Trophoblast cell (in vitro differentiated cells and primary cell): ENCODE measurements around the gene MACROD2.
A peak's percentile ranks its signal among the peaks of the same experiment; 100 is the strongest.

Source experiments
- DNase-seq, 2 donors: peaks; one replicate each; pipeline ENCODE4 v3.0.0-alpha.2; 2016
- H2AFZ ChIP-seq: 2 replicates; pipeline ENCODE4 v1.6.1; 2013; ENCODE audit warnings: low read length, moderate library complexity, mild to moderate bottlenecking; ENCODE audit not compliant: insufficient read depth, poor library complexity
- H2AK5ac ChIP-seq: 2 replicates; pipeline ENCODE4 v1.6.1; 2013; ENCODE audit warnings: mild to moderate bottlenecking, low read length
- H2BK120ac ChIP-seq: 2 replicates; pipeline ENCODE4 v1.6.1; 2013; ENCODE audit warnings: low read length, mild to moderate bottlenecking, moderate library complexity; ENCODE audit not compliant: insufficient read depth, poor library complexity
- H2BK12ac ChIP-seq: 2 replicates; pipeline ENCODE4 v1.6.1; 2013; ENCODE audit warnings: mild to moderate bottlenecking, low read length, moderate library complexity
- H2BK5ac ChIP-seq: 2 replicates; pipeline ENCODE4 v1.6.1; 2013; ENCODE audit warnings: low read length, low read depth, moderate library complexity, mild to moderate bottlenecking; ENCODE audit not compliant: poor library complexity
- H3K14ac ChIP-seq: 2 replicates; pipeline ENCODE4 v1.6.1; 2013; ENCODE audit warnings: mild to moderate bottlenecking, low read length
- H3K18ac ChIP-seq: 2 replicates; pipeline ENCODE4 v1.6.1; 2013; ENCODE audit warnings: mild to moderate bottlenecking, low read length
- H3K23ac ChIP-seq: 2 replicates; pipeline ENCODE4 v1.6.1; 2013; ENCODE audit warnings: low read length
- H3K27ac ChIP-seq: 2 replicates; pipeline ENCODE4 v1.5.1; 2013; ENCODE audit warnings: low read depth, mild to moderate bottlenecking, inconsistent platforms, low read length, moderate library complexity
- H3K27me3 ChIP-seq: 2 replicates; pipeline ENCODE4 v1.6.1; 2013; ENCODE audit warnings: inconsistent platforms, mild to moderate bottlenecking, low read length, moderate library complexity; ENCODE audit not compliant: insufficient read depth
- H3K36me3 ChIP-seq, 2 experiments: 1 replicate in 1 of 2; 2 replicates in 1 of 2; pipeline ENCODE4 v1.6.1; 2013; ENCODE audit warnings: low read length in 2 of 2, mild to moderate bottlenecking in 2 of 2, moderate library complexity in 1 of 2; ENCODE audit not compliant: insufficient read depth in 2 of 2, control insufficient read depth in 1 of 2
- H3K4ac ChIP-seq: 2 replicates; pipeline ENCODE4 v1.6.1; 2013; ENCODE audit warnings: low read depth, mild to moderate bottlenecking, low read length, moderate library complexity
- H3K4me1 ChIP-seq, 2 experiments: 1 replicate in 1 of 2; 2 replicates in 1 of 2; pipeline ENCODE4 v1.6.1; 2013; ENCODE audit warnings: low read length in 2 of 2, mild to moderate bottlenecking in 2 of 2, moderate library complexity in 1 of 2; ENCODE audit not compliant: insufficient read depth in 2 of 2, control insufficient read depth in 1 of 2
- H3K4me2 ChIP-seq: 2 replicates; pipeline ENCODE4 v1.6.1; 2013; ENCODE audit warnings: inconsistent platforms, mild to moderate bottlenecking, low read length, moderate library complexity
- H3K4me3 ChIP-seq: 2 replicates; pipeline ENCODE4 v1.5.1; 2013; ENCODE audit warnings: mild to moderate bottlenecking, low read depth, low read length, inconsistent platforms
- H3K79me1 ChIP-seq: one replicate; pipeline ENCODE4 v1.6.1; 2013; ENCODE audit warnings: low read length
- H3K79me2 ChIP-seq: 2 replicates; pipeline ENCODE4 v1.6.1; 2013; ENCODE audit warnings: low read length, mild to moderate bottlenecking; ENCODE audit not compliant: control insufficient read depth, insufficient read depth, poor library complexity
- H3K9ac ChIP-seq: 2 replicates; pipeline ENCODE4 v1.6.1; 2013; ENCODE audit warnings: mild to moderate bottlenecking, low read length
- H3K9me3 ChIP-seq: 2 replicates; pipeline ENCODE4 v1.6.1; 2013; ENCODE audit warnings: low read depth, mild to moderate bottlenecking, control low read depth, inconsistent platforms, low read length; ENCODE audit not compliant: insufficient read depth
- H4K12ac ChIP-seq: 2 replicates; pipeline ENCODE4 v1.6.1; 2013; ENCODE audit warnings: low read depth, mild to moderate bottlenecking, low read length, moderate library complexity
- H4K8ac ChIP-seq: 2 replicates; pipeline ENCODE4 v1.6.1; 2013; ENCODE audit warnings: low read depth, mild to moderate bottlenecking, low read length, moderate library complexity
- H4K91ac ChIP-seq: one replicate; pipeline ENCODE4 v1.6.1; 2013; ENCODE audit warnings: low read depth, mild to moderate bottlenecking, low read length, moderate library complexity
- WGBS: extraction: QIAGEN DNeasy Blood & Tissue Kit; methylation state at CpG from one replicate; pipeline ENCODE4 v1.1.7; 2013; ENCODE audit warnings: missing lambda C conversion rate; ENCODE audit not compliant: insufficient read length, insufficient coverage; ENCODE audit errors: extremely low coverage; 5-methylcytosine and 5-hydroxymethylcytosine counted together

Gene MACROD2

DNA sequence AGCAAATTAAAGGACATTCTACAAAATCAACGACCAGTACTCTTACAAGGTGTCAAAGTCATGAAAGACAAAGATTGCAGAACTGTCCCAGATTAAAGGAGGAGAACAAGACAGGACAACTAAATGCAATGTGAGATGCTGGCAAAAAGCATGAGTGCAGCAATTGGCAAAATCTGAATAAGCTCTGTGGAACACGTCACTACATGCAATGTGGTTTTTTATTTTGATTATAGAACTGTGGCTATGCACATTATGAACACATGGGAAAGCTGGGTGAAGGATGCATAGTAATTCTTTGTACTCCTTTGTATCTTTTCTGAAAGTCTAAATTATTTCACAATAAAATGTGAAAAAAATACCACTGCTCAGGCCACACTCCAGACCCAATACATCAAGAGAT is 2068.6 kb downstream of the MACROD2 start:
- Histone ChIP-seq H2BK120ac (no peak overlapping the region), H3K4me2 (no peak overlapping the region), H2BK12ac (no peak overlapping the region), H3K27ac (no peak overlapping the region), H3K14ac (no peak overlapping the region), H3K18ac (no peak overlapping the region), H3K4ac (no peak overlapping the region), H3K79me2 (no peaks in the 10 kb centered on the region), H3K4me1 (no peaks in the 10 kb centered on the region), H3K9me3 (no peaks in the 10 kb centered on the region), H3K79me1 (no peaks in the 10 kb centered on the region), H2BK5ac (no peak overlapping the region), H4K12ac (no peak overlapping the region), H3K27me3 (no peaks in the 10 kb centered on the region), H3K4me3 (no peak overlapping the region), H4K8ac (no peak overlapping the region), H2AFZ (no peak overlapping the region), H2AK5ac (no peak overlapping the region), H3K36me3 (no peaks in the 10 kb centered on the region), H3K9ac (no peak overlapping the region), H3K23ac (no peak overlapping the region), H4K91ac (no peak overlapping the region)
- DNase-seq = no peak
- no CpG with 5 or more reads among the region's 2 CpGs for WGBS

DNA sequence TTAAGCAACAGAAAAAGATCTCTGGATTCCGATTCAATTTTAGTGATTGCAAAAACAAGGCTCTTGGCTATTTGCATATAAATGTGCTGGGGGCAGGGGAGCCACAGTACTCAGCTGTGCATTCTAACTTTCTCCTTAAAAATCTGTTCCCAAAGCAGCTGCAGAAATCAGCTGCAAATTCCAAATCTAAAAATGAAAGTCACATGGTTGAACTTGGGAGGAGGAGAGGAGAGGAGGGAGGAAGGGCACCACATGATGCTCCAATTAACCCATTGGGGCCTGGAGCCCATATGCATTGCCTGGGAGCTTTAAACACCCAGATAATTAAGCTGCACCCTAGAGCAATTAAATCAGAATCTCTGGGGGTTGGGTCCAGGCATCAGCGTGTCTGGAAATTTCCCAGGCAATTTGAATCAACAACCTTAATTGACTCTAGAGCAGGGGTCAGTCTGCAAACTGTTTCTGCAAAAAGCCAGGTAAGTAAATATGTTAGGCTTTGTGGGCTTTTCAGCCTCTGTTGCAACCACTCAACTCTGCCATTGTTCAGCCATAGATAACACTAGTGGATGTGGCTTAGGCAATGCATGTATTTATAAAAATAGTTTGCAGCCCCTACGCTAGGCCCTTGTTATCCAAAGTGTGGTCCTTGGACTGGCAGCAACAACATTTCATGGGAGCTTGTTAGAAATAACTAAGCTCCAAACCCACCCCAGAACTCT is 2069.8 kb downstream of the MACROD2 start:
- no peak for DNase-seq
- Histone ChIP-seq H2AK5ac (no peak overlapping the region), H3K79me1 (no peaks in the 10 kb centered on the region), H3K4me3 (no peak overlapping the region), H3K79me2 (no peaks in the 10 kb centered on the region), H3K4me2 (no peak overlapping the region), H3K18ac (no peak overlapping the region), H2BK12ac (no peak overlapping the region), H3K9ac (no peak overlapping the region), H3K14ac (no peak overlapping the region), H3K4me1 (no peaks in the 10 kb centered on the region), H4K91ac (no peak overlapping the region), H4K8ac (no peak overlapping the region), H2BK120ac (no peak overlapping the region), H3K9me3 (no peaks in the 10 kb centered on the region), H3K4ac (no peak overlapping the region), H3K23ac (no peak overlapping the region), H2AFZ (no peak overlapping the region), H4K12ac (no peak overlapping the region), H3K27me3 (no peaks in the 10 kb centered on the region), H3K27ac (no peak overlapping the region), H2BK5ac (no peak overlapping the region), H3K36me3 (no peaks in the 10 kb centered on the region)
- no CpG with 5 or more reads among the region's 3 CpGs for WGBS

DNA sequence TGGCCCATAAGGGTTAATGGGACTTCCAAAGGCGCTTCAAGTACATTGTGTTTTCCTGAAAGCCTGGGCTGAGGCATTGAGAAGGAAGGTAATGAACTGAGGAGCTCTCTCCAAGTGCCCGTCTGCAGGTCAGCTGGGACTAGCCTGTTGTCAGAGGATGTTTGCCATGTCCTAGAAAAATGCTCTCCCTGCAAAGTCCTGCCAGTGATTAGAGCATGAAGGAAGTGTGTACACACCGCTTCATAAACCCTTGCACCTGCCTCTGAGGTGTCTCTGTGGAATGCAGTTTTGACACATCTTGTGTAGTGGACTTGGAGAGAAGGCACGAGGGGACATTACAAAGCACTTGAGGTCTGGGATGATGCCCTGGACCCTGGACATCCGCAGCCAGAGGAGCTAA is 2071.3 kb downstream of the MACROD2 start:
- no peak overlapping the region for H2BK12ac ChIP-seq
- no peak overlapping the region for H2BK120ac ChIP-seq
- H3K4me2 ChIP-seq = no peak overlapping the region
- no peak overlapping the region for H3K23ac ChIP-seq
- no peak overlapping the region for H3K9ac ChIP-seq
- H3K79me1 ChIP-seq = no peaks in the 10 kb centered on the region
- no peak overlapping the region for H3K18ac ChIP-seq
- peak in 1 of 2 donors; percentile 66 for DNase-seq
- no peak overlapping the region for H2AFZ ChIP-seq
- H3K27ac ChIP-seq = no peak overlapping the region
- no peaks in the 10 kb centered on the region for H3K79me2 ChIP-seq
- H3K9me3 ChIP-seq = no peaks in the 10 kb centered on the region
- H3K14ac ChIP-seq = no peak overlapping the region
- no peaks in the 10 kb centered on the region for H3K4me1 ChIP-seq
- no CpG with 5 or more reads among the region's 5 CpGs for WGBS
- H4K12ac ChIP-seq = no peak overlapping the region
- no peak overlapping the region for H3K4me3 ChIP-seq
- no peaks in the 10 kb centered on the region for H3K27me3 ChIP-seq
- no peak overlapping the region for H4K91ac ChIP-seq
- H3K36me3 ChIP-seq = no peaks in the 10 kb centered on the region
- no peak overlapping the region for H2BK5ac ChIP-seq
- no peak overlapping the region for H4K8ac ChIP-seq
- no peak overlapping the region for H3K4ac ChIP-seq
- no peak overlapping the region for H2AK5ac ChIP-seq

DNA sequence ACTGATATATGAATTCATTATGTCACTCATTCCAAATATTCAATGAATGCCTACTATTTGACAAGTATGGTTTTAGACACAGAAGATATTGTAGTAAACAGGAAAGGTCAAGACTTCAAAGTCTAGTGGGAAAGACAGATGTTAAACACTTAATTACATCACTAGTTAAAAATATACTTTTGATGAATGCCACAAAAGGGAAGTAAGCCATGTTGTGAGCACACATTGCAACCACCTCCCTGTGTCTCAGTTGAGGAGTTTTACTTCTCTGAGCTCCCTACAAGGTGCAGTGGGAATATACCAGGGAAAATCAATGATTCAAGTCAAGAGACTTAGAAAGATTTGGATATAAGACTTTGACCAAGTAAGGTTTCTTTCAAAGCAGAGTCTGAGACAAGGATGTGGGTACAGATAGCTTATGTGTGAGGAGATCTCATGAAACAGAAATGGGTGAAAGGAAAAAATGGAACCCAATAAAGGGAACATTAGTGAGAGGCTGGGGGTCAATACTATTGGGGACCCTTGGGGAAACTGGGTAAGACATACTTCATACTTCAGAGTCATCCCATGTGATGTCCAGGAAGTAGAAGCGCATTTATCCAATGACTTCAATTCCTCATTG is 2074.2 kb downstream of the MACROD2 start:
- no peak overlapping the region for H2AFZ ChIP-seq
- H2AK5ac ChIP-seq = no peak overlapping the region
- no peak for DNase-seq
- no peak overlapping the region for H2BK12ac ChIP-seq
- H3K27me3 ChIP-seq = no peaks in the 10 kb centered on the region
- H4K91ac ChIP-seq = no peak overlapping the region
- H3K9ac ChIP-seq = no peak overlapping the region
- no peak overlapping the region for H2BK120ac ChIP-seq
- H3K4me1 ChIP-seq = no peaks in the 10 kb centered on the region
- H3K79me1 ChIP-seq = no peaks in the 10 kb centered on the region
- H3K14ac ChIP-seq = no peak overlapping the region
- no peak overlapping the region for H3K4me3 ChIP-seq
- no peak overlapping the region for H3K18ac ChIP-seq
- H3K23ac ChIP-seq = no peak overlapping the region
- no peaks in the 10 kb centered on the region for H3K36me3 ChIP-seq
- WGBS = no CpG with 5 or more reads among the region's 1 CpG
- no peak overlapping the region for H3K4ac ChIP-seq
- H4K8ac ChIP-seq = no peak overlapping the region
- H3K9me3 ChIP-seq = no peaks in the 10 kb centered on the region
- no peak overlapping the region for H3K27ac ChIP-seq
- H2BK5ac ChIP-seq = no peak overlapping the region
- no peaks in the 10 kb centered on the region for H3K79me2 ChIP-seq
- H4K12ac ChIP-seq = no peak overlapping the region
- H3K4me2 ChIP-seq = no peak overlapping the region
